Activated CD8-positive, alpha-beta memory T cell treated with anti-CD3 and anti-CD28 coated beads for 1 hour (primary cell): ENCODE results near the gene CTBP2.

Experiments
- DNase-seq, 2 donors: peaks; one replicate each; pipeline ENCODE4 v3.0.0-alpha.2; 2020; ENCODE audit warnings: low read depth in 1 of 2; ENCODE audit errors: extremely low read depth in 1 of 2

The CTBP2 gene

GRCh38 chr10:125145636-125146035 lies 14.7 kb downstream of the CTBP2 start:
- DNase-seq = no peak

- no peak for DNase-seq
These were observed 15.4 kb downstream of the CTBP2 start for GRCh38 chr10:125144693-125145623.

GRCh38 chr10:125144206-125144605 lies 16.2 kb downstream of the CTBP2 start:
- DNase-seq = no peak

GRCh38 chr10:125142946-125143345 lies 17.4 kb downstream of the CTBP2 start:
- no peak for DNase-seq

- DNase-seq = no peak
These were observed 18.4 kb downstream of the CTBP2 start for GRCh38 chr10:125141860-125142484.

- DNase-seq = no peak
These were observed 19.1 kb downstream of the CTBP2 start for GRCh38 chr10:125141150-125141859.

- no peak for DNase-seq
These were observed 20.2 kb downstream of the CTBP2 start for GRCh38 chr10:125140151-125140550.

- DNase-seq = no peak
These were observed 22.5 kb downstream of the CTBP2 start for GRCh38 chr10:125137601-125138438.

- no peak for DNase-seq
These were observed 24.3 kb downstream of the CTBP2 start for GRCh38 chr10:125136087-125136486.

- DNase-seq = no peak
These were observed 24.7 kb downstream of the CTBP2 start for GRCh38 chr10:125135771-125136035.

GRCh38 chr10:125134916-125135770 lies 25.2 kb downstream of the CTBP2 start:
- no peak for DNase-seq

- DNase-seq = no peak
These were observed 25.9 kb downstream of the CTBP2 start for GRCh38 chr10:125134483-125134848.

- DNase-seq = no peak
These were observed 26.5 kb downstream of the CTBP2 start for GRCh38 chr10:125133696-125134482.

GRCh38 chr10:125132344-125132743 lies 28.0 kb downstream of the CTBP2 start:
- no peak for DNase-seq

- DNase-seq = no peak
These were observed 29.4 kb downstream of the CTBP2 start for GRCh38 chr10:125130916-125131315.

- DNase-seq = no peak
These were observed 30.1 kb downstream of the CTBP2 start for GRCh38 chr10:125130260-125130659.

GRCh38 chr10:125129076-125129458 lies 31.3 kb downstream of the CTBP2 start:
- no peak for DNase-seq

- no peak for DNase-seq
These were observed 31.8 kb downstream of the CTBP2 start for GRCh38 chr10:125128397-125129075.

- DNase-seq = no peak
These were observed 32.4 kb downstream of the CTBP2 start for GRCh38 chr10:125127986-125128385.
